ENCODE results near the gene PPFIBP1.

DNA sequence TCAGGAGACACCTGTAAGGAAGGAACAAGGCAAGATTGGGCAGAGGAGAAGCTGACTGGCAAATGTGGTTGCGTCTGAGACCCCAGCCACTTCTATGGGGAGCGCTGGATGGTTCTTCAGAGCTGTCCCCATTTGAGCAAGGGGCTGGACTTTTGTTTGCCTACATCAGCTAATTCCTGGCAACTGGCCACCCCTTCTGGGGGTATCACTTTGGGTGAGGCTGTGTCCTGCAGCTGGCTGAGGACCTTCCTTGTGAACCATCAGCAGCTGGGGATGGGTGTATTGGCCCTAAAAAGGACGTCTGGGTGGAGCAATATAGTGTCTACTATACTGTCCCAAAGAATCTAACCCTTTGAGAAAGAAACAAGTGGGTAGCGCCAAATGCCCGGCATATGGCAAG, 23.6 kb downstream of the PPFIBP1 start:
- TF ChIP-seq, protein P1, sequence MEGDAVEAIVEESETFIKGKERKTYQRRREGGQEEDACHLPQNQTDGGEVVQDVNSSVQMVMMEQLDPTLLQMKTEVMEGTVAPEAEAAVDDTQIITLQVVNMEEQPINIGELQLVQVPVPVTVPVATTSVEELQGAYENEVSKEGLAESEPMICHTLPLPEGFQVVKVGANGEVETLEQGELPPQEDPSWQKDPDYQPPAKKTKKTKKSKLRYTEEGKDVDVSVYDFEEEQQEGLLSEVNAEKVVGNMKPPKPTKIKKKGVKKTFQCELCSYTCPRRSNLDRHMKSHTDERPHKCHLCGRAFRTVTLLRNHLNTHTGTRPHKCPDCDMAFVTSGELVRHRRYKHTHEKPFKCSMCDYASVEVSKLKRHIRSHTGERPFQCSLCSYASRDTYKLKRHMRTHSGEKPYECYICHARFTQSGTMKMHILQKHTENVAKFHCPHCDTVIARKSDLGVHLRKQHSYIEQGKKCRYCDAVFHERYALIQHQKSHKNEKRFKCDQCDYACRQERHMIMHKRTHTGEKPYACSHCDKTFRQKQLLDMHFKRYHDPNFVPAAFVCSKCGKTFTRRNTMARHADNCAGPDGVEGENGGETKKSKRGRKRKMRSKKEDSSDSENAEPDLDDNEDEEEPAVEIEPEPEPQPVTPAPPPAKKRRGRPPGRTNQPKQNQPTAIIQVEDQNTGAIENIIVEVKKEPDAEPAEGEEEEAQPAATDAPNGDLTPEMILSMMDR (IDR thresholded peaks at IDR 0.05), result no peak
- no peak for TF ChIP-seq EP300 (IDR thresholded peaks at IDR 0.05)

Measured in upper lobe of left lung (tissue), 4 donors.